DND-41 (cell line): Measurements from ENCODE around the gene OR8K3.

Experiments
- ATAC-seq: fragments of 200-7000 bp; cut with Tn5 transposase; 3 replicates; pipeline ENCODE4 v1.9.1; 2021; ENCODE audit warnings: low read depth; ENCODE audit not compliant: insufficient read depth
- DNase-seq: peaks from one replicate; pipeline ENCODE4 v3.0.0-alpha.2; 2020
- H2AFZ ChIP-seq: 2 replicates; pipeline ENCODE4 v1.6.0; 2012; ENCODE audit warnings: low read depth, low read length
- H3K27ac ChIP-seq: 2 replicates; pipeline ENCODE4 v1.5.1; 2012; ENCODE audit warnings: low read length, inconsistent platforms
- H3K27me3 ChIP-seq: fragments of 200-600 bp; sonication (generic); 2 replicates; pipeline ENCODE4 v1.6.0; 2012; ENCODE audit warnings: low read length, mild to moderate bottlenecking, inconsistent platforms; ENCODE audit not compliant: insufficient read depth, poor library complexity
- H3K36me3 ChIP-seq: 2 replicates; pipeline ENCODE4 v1.5.1; 2012; ENCODE audit warnings: low read length, inconsistent platforms; ENCODE audit not compliant: insufficient read depth
- H3K4me1 ChIP-seq: 2 replicates; pipeline ENCODE4 v1.5.1; 2012; ENCODE audit warnings: mild to moderate bottlenecking, low read length; ENCODE audit not compliant: insufficient read depth
- H3K4me2 ChIP-seq: 2 replicates; pipeline ENCODE4 v1.6.0; 2012; ENCODE audit warnings: mild to moderate bottlenecking, moderate library complexity, low read length, inconsistent platforms; ENCODE audit not compliant: insufficient read depth
- H3K4me3 ChIP-seq, 2 experiments: fragments of 200-600 bp in 1 of 2; shearing (Covaris generic) in 1 of 2; 2 replicates each; pipeline ENCODE4 v1.5.1; 2012 to 2016; ENCODE audit warnings: inconsistent platforms in 2 of 2, low read length in 2 of 2, mild to moderate bottlenecking in 2 of 2, low read depth in 1 of 2, moderate library complexity in 1 of 2
- H3K79me2 ChIP-seq: 2 replicates; pipeline ENCODE4 v1.6.0; 2012; ENCODE audit warnings: low read length, inconsistent platforms; ENCODE audit not compliant: insufficient read depth
- H3K9ac ChIP-seq: 2 replicates; pipeline ENCODE4 v1.6.0; 2012; ENCODE audit warnings: low read depth, mild to moderate bottlenecking, inconsistent platforms, low read length, moderate library complexity
- H3K9me3 ChIP-seq: 2 replicates; pipeline ENCODE4 v1.5.1; 2012; ENCODE audit warnings: low read length, moderate library complexity, mild to moderate bottlenecking, inconsistent platforms; ENCODE audit not compliant: insufficient read depth, severe bottlenecking
- H4K20me1 ChIP-seq: 2 replicates; pipeline ENCODE4 v1.6.0; 2012; ENCODE audit warnings: low read length; ENCODE audit not compliant: insufficient read depth
- CTCF ChIP-seq: IDR thresholded peaks from 2 replicates; pipeline ENCODE4 v1.5.1; 2012; ENCODE audit warnings: borderline replicate concordance, low read length, moderate library complexity, mild to moderate bottlenecking; ENCODE audit not compliant: poor library complexity, severe bottlenecking; ENCODE audit errors: extremely low read depth
- EZH2 ChIP-seq: IDR thresholded peaks from 3 replicates; pipeline ENCODE4 v1.6.1; 2012; ENCODE audit warnings: borderline replicate concordance, low read depth, mild to moderate bottlenecking, moderate library complexity, low read length, inconsistent platforms; ENCODE audit not compliant: severe bottlenecking

The OR8K3 gene

GRCh38 chr11:56340289-56340688, 25.3 kb downstream of the OR8K3 start:
- Histone ChIP-seq H3K79me2 (no peaks in the 10 kb centered on the region), H3K9me3 (no peaks in the 10 kb centered on the region), H3K27ac (no peak overlapping the region), H3K27me3 (no peaks in the 10 kb centered on the region), H3K4me2 (no peak overlapping the region), H2AFZ (no peak overlapping the region), H3K4me1 (no peaks in the 10 kb centered on the region), H3K36me3 (no peaks in the 10 kb centered on the region), H3K4me3 (no peak overlapping the region), H4K20me1 (no peaks in the 10 kb centered on the region), H3K9ac (no peak overlapping the region)
- DNase-seq (no peak), ATAC-seq (no peak)
- TF ChIP-seq EZH2 (no peak), CTCF (no peak)

GRCh38 chr11:56345739-56346138, 30.8 kb downstream of the OR8K3 start, which contains the start of gene OR8K1:
OR8K1 (plus strand) TSS chr11:56346039; CDS start chr11:56346039, 0 bp downstream.
- Histone ChIP-seq H3K9ac (no peak within 1 kb of the TSS), H3K4me2 (no peak within 1 kb of the TSS), H2AFZ (no peak within 1 kb of the TSS), H3K4me3 (no peak within 1 kb of the TSS), H3K27me3 (no peaks in the 10 kb centered on the region), H3K36me3 (no peaks in the 10 kb centered on the region), H3K9me3 (no peaks in the 10 kb centered on the region), H3K27ac (no peak within 1 kb of the TSS), H3K4me1 (no peaks in the 10 kb centered on the region), H4K20me1 (no peaks in the 10 kb centered on the region), H3K79me2 (no peaks in the 10 kb centered on the region)
- no peak for TF ChIP-seq CTCF
- no peak for TF ChIP-seq EZH2
- ATAC-seq (no peak), DNase-seq (no peak)

- Histone ChIP-seq H3K79me2 (no peaks in the 10 kb centered on the region), H3K4me1 (no peaks in the 10 kb centered on the region), H3K9me3 (no peaks in the 10 kb centered on the region), H3K4me3 (no peak within 1 kb of the TSS), H3K36me3 (no peaks in the 10 kb centered on the region), H3K4me2 (no peak within 1 kb of the TSS), H3K27ac (no peak within 1 kb of the TSS), H3K9ac (no peak within 1 kb of the TSS), H2AFZ (no peak within 1 kb of the TSS), H4K20me1 (no peaks in the 10 kb centered on the region), H3K27me3 (no peaks in the 10 kb centered on the region)
- ATAC-seq, result no peak
- no peak for TF ChIP-seq CTCF
- no peak for TF ChIP-seq EZH2
- no peak for DNase-seq
Observed at GRCh38 chr11:56353991-56354390, 39.0 kb downstream of the OR8K3 start, which contains the start of gene OR8J1. OR8J1 (plus strand) TSS chr11:56354291; CDS start chr11:56360247, 5,956 bp downstream.
